OCI-LY7 (cell line): ENCODE data around the gene SMC5. TPM values are rescaled to one million over a fixed set of nuclear protein-coding genes. Genes with fewer than 3 reads are reported as not detected.

ENCODE experiments used
- BruUV-seq: library from RNA; stranded (reverse); fragments of 400-500 nt; replicated peaks from 2 replicates; lab custom pipeline; 2021; lab: Mats Ljungman, UMichigan
- CTCF ChIA-PET: fragments of 300-600 bp; sonication (Branson Sonifier 250); formaldehyde crosslinking; loops from one replicate; lab custom pipeline; 2022; ENCODE audit warnings: antibody characterized with exemption; ENCODE audit not compliant: unreplicated experiment; lab: Charles Lee
- POLR2A ChIA-PET: fragments of 300-600 bp; sonication (Branson Sonifier 250); formaldehyde crosslinking; loops from one replicate; lab custom pipeline; 2022; ENCODE audit warnings: antibody characterized with exemption; lab: Charles Lee
- DNase-seq: peaks from one replicate; pipeline ENCODE4 v3.0.0-alpha.2; 2015; ENCODE audit warnings: low spot score
- H2AFZ ChIP-seq: fragments of 200-600 bp; sonication (generic), shearing (Covaris generic); 2 replicates; pipeline ENCODE4 v1.6.1; 2014; ENCODE audit warnings: mild to moderate bottlenecking, antibody characterized with exemption, low read length, moderate library complexity
- H3K27ac ChIP-seq: fragments of 200-600 bp; sonication (generic); 2 replicates; pipeline ENCODE4 v1.5.1; 2014; ENCODE audit warnings: mixed run types, low read depth, mild to moderate bottlenecking, moderate library complexity, low read length, inconsistent platforms; ENCODE audit not compliant: poor library complexity, severe bottlenecking
- H3K36me3 ChIP-seq: fragments of 200-600 bp; sonication (generic); 2 replicates; pipeline ENCODE4 v1.6.1; 2014; ENCODE audit warnings: mild to moderate bottlenecking, antibody characterized with exemption, low read length, moderate library complexity, mixed read lengths; ENCODE audit not compliant: insufficient read depth
- H3K4me1 ChIP-seq: fragments of 200-600 bp; sonication (generic); 2 replicates; pipeline ENCODE4 v1.5.1; 2014; ENCODE audit warnings: mild to moderate bottlenecking, low read length; ENCODE audit not compliant: insufficient read depth, poor library complexity, severe bottlenecking
- H3K4me2 ChIP-seq: fragments of 200-600 bp; sonication (generic); 2 replicates; pipeline ENCODE4 v1.6.1; 2014; ENCODE audit warnings: mild to moderate bottlenecking, low read length
- H3K4me3 ChIP-seq: fragments of 200-600 bp; sonication (generic); 2 replicates; pipeline ENCODE4 v1.5.1; 2014; ENCODE audit warnings: mild to moderate bottlenecking, low read depth, low read length; ENCODE audit not compliant: poor library complexity, severe bottlenecking
- H3K79me2 ChIP-seq: fragments of 200-600 bp; sonication (generic); 2 replicates; pipeline ENCODE4 v1.6.1; 2016; ENCODE audit warnings: low read depth, mild to moderate bottlenecking, low read length, moderate library complexity, mixed read lengths; ENCODE audit not compliant: insufficient read depth
- H3K9me2 ChIP-seq: fragments of 200-600 bp; sonication (generic); 2 replicates; pipeline ENCODE4 v1.6.1; 2016; ENCODE audit warnings: mild to moderate bottlenecking, low read length, mixed read lengths; ENCODE audit not compliant: insufficient read depth
- H3K9me3 ChIP-seq: fragments of 200-600 bp; sonication (generic); 2 replicates; pipeline ENCODE4 v1.6.1; 2014; ENCODE audit warnings: mild to moderate bottlenecking, mixed run types, low read length, mixed read lengths
- H4K20me1 ChIP-seq: fragments of 200-600 bp; sonication (generic); 2 replicates; pipeline ENCODE4 v1.6.1; 2014; ENCODE audit warnings: mild to moderate bottlenecking, antibody characterized with exemption, low read length, moderate library complexity, mixed read lengths; ENCODE audit not compliant: insufficient read depth
- EZH2phosphoT487 ChIP-seq: fragments of 200-600 bp; sonication (generic); IDR thresholded peaks from 2 replicates; pipeline ENCODE4 v1.6.1; 2018; ENCODE audit warnings: low read depth, borderline replicate concordance, mild to moderate bottlenecking, mixed run types, antibody characterized with exemption, low read length, moderate library complexity, mixed read lengths
- intact Hi-C: fragments of 100-400 bp; cut with micrococcal nuclease; formaldehyde crosslinking; loops from one replicate; pipeline ENCODE4 v1.10.0; 2022; ENCODE audit not compliant: unreplicated experiment
- total RNA-seq, 2 experiments: library from RNA; depleted of rRNA in 1 of 2; stranded (reverse); fragments of >200 nt in 1 of 2; shearing (Covaris generic) in 1 of 2; gene quantifications; 2 replicates each; pipeline ENCODE4 v1.2.3, GENCODE V29; 2014 to 2022
- TF ChIP-seq, protein P1 (sequence below): fragments of 200-600 bp; sonication (generic); conservative IDR thresholded peaks from 2 replicates; pipeline ENCODE4 v1.5.1; 2014; ENCODE audit warnings: mild to moderate bottlenecking, antibody characterized with exemption, low read length, moderate library complexity, mixed read lengths

Gene SMC5
- total RNA-seq, 2 experiments from 2014 or later: 38.9 to 42.0 TPM

DNA sequence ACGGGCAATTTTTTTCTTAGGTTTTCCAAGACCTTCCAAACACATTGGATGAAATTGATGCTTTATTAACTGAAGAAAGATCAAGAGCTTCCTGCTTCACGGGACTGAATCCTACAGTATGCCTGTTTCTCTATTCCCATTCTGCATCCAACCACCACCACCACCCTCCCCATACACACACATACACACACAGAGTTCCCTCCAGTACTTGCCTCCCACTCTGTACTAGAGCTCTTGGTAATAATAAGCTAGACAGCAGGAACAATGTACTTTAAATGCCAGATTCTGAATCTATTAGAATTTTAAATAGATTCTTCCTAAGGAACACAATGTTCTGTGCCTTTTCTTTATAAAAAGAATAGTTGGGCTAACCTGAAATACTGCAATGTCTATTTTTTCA is 88.3 kb downstream of the SMC5 start:
- no peak for DNase-seq
- TF ChIP-seq, protein P1, sequence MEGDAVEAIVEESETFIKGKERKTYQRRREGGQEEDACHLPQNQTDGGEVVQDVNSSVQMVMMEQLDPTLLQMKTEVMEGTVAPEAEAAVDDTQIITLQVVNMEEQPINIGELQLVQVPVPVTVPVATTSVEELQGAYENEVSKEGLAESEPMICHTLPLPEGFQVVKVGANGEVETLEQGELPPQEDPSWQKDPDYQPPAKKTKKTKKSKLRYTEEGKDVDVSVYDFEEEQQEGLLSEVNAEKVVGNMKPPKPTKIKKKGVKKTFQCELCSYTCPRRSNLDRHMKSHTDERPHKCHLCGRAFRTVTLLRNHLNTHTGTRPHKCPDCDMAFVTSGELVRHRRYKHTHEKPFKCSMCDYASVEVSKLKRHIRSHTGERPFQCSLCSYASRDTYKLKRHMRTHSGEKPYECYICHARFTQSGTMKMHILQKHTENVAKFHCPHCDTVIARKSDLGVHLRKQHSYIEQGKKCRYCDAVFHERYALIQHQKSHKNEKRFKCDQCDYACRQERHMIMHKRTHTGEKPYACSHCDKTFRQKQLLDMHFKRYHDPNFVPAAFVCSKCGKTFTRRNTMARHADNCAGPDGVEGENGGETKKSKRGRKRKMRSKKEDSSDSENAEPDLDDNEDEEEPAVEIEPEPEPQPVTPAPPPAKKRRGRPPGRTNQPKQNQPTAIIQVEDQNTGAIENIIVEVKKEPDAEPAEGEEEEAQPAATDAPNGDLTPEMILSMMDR: no peak
- TF ChIP-seq EZH2phosphoT487: no peak
- Histone ChIP-seq H4K20me1 (no peaks in the 10 kb centered on the region), H3K27ac (no peak overlapping the region), H3K36me3 (peaks cover 66% of the 10 kb centered on the region), H3K9me2 (no peaks in the 10 kb centered on the region), H2AFZ (no peak overlapping the region), H3K9me3 (no peaks in the 10 kb centered on the region), H3K79me2 (no peaks in the 10 kb centered on the region), H3K4me2 (no peak overlapping the region), H3K4me1 (no peaks in the 10 kb centered on the region), H3K4me3 (no peak overlapping the region)
- ChIA-PET POLR2A (interaction anchor here (0.5 to 0.6 kb wide), 2 partner anchors 19 to 35 kb away, joined by 3 to 6 read pairs; no protein-coding TSS in a partner anchor), CTCF (no interaction called here)
- intact Hi-C loops: no loop called here
- no TSS peak for BruUV-seq

DNA sequence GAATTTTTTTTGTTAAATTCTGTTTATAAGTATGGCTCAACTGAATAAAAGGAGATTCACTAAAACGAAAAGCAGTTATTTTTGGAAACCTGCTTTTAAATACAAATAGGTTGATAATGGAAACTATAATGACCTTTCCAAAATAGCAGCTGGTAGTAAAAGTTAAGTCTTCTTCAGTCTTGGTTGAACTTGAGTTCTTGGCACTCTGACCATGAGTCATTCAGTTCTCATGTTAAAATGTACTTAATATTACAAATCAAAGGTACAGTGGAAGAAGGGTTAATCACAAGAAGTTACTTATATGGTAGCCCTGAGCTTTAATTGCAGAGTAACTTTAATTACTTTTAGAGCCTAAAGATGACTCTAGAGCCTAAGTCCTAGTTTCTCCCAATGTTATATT is 93.6 kb downstream of the SMC5 start:
- POLR2A ChIA-PET: interaction anchor here (0.6 to 0.7 kb wide), 2 partner anchors 14 to 1426 kb away, joined by 3 read pairs; no protein-coding TSS in a partner anchor
- Histone ChIP-seq H3K9me2 (no peaks in the 10 kb centered on the region), H3K4me1 (no peaks in the 10 kb centered on the region), H4K20me1 (no peaks in the 10 kb centered on the region), H3K27ac (no peak overlapping the region), H3K9me3 (no peaks in the 10 kb centered on the region), H3K36me3 (peaks cover 55% of the 10 kb centered on the region), H3K79me2 (no peaks in the 10 kb centered on the region), H2AFZ (no peak overlapping the region), H3K4me3 (no peak overlapping the region), H3K4me2 (no peak overlapping the region)
- TF ChIP-seq, protein P1: no peak
- no peak for TF ChIP-seq EZH2phosphoT487
- CTCF ChIA-PET: no interaction called here
- BruUV-seq: no TSS peak
- no peak for DNase-seq
- intact Hi-C loops: no loop called here

DNA sequence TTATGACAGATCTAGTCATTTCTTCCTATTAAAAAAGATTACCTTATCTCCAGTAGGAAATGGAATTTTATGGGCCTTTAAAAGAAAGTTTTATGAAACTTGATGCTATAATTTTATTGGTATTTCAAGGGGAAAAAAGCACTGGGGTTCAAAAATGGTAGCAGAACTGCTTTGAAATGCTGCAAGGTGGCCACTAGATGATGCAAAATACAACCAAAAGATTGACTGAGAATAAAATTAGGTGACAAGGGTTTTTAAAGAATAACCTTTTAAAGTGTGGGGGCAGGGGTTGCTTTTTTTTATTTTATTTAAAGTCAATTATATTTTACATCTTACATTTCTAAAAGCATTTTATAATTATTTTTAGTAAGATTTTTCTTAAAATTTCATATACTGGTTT is 94.0 kb downstream of the SMC5 start:
- no peaks in the 10 kb centered on the region for H3K9me3 ChIP-seq
- no peak for DNase-seq
- no peak overlapping the region for H3K4me3 ChIP-seq
- peaks cover 50% of the 10 kb centered on the region for H3K36me3 ChIP-seq
- H3K27ac ChIP-seq: no peak overlapping the region
- H3K9me2 ChIP-seq: no peaks in the 10 kb centered on the region
- H3K4me2 ChIP-seq: no peak overlapping the region
- ChIA-PET POLR2A (no interaction called here), CTCF (no interaction called here)
- H2AFZ ChIP-seq: no peak overlapping the region
- no peaks in the 10 kb centered on the region for H3K4me1 ChIP-seq
- no peak for TF ChIP-seq EZH2phosphoT487
- TF ChIP-seq, protein P1: peak; percentile 37; the same call in 1 of the 2 replicates
- intact Hi-C loops: no loop called here
- H3K79me2 ChIP-seq: no peaks in the 10 kb centered on the region
- no peaks in the 10 kb centered on the region for H4K20me1 ChIP-seq
- no TSS peak for BruUV-seq
